ENCODE measurements around the gene LIN7B. TPM values are rescaled to one million over a fixed set of nuclear protein-coding genes. Genes with fewer than 3 reads are reported as not detected.

Gene LIN7B
- total and polyA plus RNA-seq, 9 of the 15 experiments (the other 6 are each of a cell fraction or from before 2014, with no cell fraction given), result 0.89 to 15.7 (median 4.0) TPM

GRCh38 chr19:49148044-49148682 lies 34.0 kb downstream of the LIN7B start:
- Histone ChIP-seq H3K4me2 (ENCODE audit: insufficient read depth, low read length) (peak overlapping the region; percentile 99), H2AFZ (ENCODE audit: low read depth, low read length) (peak overlapping the region; percentile 87), H3K4me3 (peak overlapping the region; percentile 54), H3K4me1 (replicated peaks in 1 of 2; ENCODE audit: control insufficient read depth in 2 of 2, insufficient read depth in 2 of 2, low read length in 2 of 2) (peaks cover 31 to 73% of the 10 kb centered on the region in 2 experiments), H3K9ac (ENCODE audit: insufficient read depth in 1 of 2, low read depth in 2 of 2, low read length in 2 of 2) (peak overlapping the region; percentile 76 to 98), H3K9me3 (replicated peaks; ENCODE audit: control insufficient read depth, insufficient read depth, low read depth, low read length) (no peaks in the 10 kb centered on the region), H3K79me2 (ENCODE audit: control insufficient read depth, insufficient read depth, low read length) (peaks cover 28% of the 10 kb centered on the region; the same call in 2 of the 3 replicates), H3K9me1 (ENCODE audit: control insufficient read depth, insufficient read depth, low read length) (no peaks in the 10 kb centered on the region), H3K27ac (ENCODE audit: extremely low read depth, low read depth, low read length) (peak overlapping the region; percentile 87), H4K20me1 (replicated peaks; ENCODE audit: control insufficient read depth, insufficient read depth, low read length) (peaks cover 5% of the 10 kb centered on the region; the same call in 1 of the 2 replicates), H3K27me3 (ENCODE audit: control insufficient read depth in 2 of 2, insufficient read depth in 2 of 2, low read length in 2 of 2) (no peaks in the 10 kb centered on the region), H3K36me3 (ENCODE audit: control insufficient read depth, insufficient read depth, low read length) (no peaks in the 10 kb centered on the region)
- no TSS peak for BruUV-seq (replicated peaks)
- WGBS (ENCODE audit: insufficient coverage, low coverage, missing lambda C conversion rate), result 27% methylated on average over 11 of the region's 11 CpGs
- CTCF ChIA-PET (ENCODE audit: low intra/inter-chr PET ratio), result interaction anchor here (0.8 kb wide), 1 partner anchor 37 kb away, joined by 3 read pairs; no protein-coding TSS in a partner anchor
- POLR2A ChIA-PET, result interaction anchor here (0.6 to 1.0 kb wide), 4 partner anchors 16 to 950 kb away, joined by 3 read pairs; partner anchors contain the start of gene LIN7B
- FAIRE-seq (peak; percentile 70), DNase-seq (ENCODE audit: extremely low read depth in 1 of 4, low spot score in 3 of 4) (peak; percentile 49 to 83 (median 65)), ATAC-seq (peak; percentile 16)
- intact Hi-C loops (cut with micrococcal nuclease), result loop anchor here (2.0 kb wide), 1 partner anchor 51 kb away; no protein-coding TSS in a partner anchor
- in situ Hi-C loops (cut with MboI), result no loop called here
- TF ChIP-seq TBL1XR1 (IDR thresholded peaks at IDR 0.05; ENCODE audit: low read length in 2 of 2), result 0 out of 4 replicates have a peak, but pooled peaks of 1 of the 2 experiments have one; percentile 20
- TF ChIP-seq THAP12 (CRISPR knock-in tag; IDR thresholded peaks at IDR 0.05), result 0 out of 2 replicates have a peak, but pooled peaks have one; percentile 14
- TF ChIP-seq, protein P1, sequence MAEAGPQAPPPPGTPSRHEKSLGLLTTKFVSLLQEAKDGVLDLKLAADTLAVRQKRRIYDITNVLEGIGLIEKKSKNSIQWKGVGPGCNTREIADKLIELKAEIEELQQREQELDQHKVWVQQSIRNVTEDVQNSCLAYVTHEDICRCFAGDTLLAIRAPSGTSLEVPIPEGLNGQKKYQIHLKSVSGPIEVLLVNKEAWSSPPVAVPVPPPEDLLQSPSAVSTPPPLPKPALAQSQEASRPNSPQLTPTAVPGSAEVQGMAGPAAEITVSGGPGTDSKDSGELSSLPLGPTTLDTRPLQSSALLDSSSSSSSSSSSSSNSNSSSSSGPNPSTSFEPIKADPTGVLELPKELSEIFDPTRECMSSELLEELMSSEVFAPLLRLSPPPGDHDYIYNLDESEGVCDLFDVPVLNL (CRISPR knock-in tag; IDR thresholded peaks at IDR 0.05; ENCODE audit: low read depth), result 0 out of 2 replicates have a peak, but pooled peaks have one; percentile 52
- TF ChIP-seq ESRRB (CRISPR knock-in tag; IDR thresholded peaks at IDR 0.05; ENCODE audit: borderline replicate concordance), result no peak
- TF ChIP-seq, protein P2, sequence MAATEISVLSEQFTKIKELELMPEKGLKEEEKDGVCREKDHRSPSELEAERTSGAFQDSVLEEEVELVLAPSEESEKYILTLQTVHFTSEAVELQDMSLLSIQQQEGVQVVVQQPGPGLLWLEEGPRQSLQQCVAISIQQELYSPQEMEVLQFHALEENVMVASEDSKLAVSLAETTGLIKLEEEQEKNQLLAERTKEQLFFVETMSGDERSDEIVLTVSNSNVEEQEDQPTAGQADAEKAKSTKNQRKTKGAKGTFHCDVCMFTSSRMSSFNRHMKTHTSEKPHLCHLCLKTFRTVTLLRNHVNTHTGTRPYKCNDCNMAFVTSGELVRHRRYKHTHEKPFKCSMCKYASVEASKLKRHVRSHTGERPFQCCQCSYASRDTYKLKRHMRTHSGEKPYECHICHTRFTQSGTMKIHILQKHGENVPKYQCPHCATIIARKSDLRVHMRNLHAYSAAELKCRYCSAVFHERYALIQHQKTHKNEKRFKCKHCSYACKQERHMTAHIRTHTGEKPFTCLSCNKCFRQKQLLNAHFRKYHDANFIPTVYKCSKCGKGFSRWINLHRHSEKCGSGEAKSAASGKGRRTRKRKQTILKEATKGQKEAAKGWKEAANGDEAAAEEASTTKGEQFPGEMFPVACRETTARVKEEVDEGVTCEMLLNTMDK (IDR thresholded peaks at IDR 0.05; ENCODE audit: borderline replicate concordance, insufficient read depth, low read depth, low read length, poor library complexity, severe bottlenecking), result no peak
- TF ChIP-seq ZNF121 (CRISPR knock-in tag; conservative IDR thresholded peaks at IDR 0.05), result no peak
- peak in 1 of 2 experiments; percentile 18; a peak in 1 of 4 replicates for TF ChIP-seq RCOR1 (IDR thresholded peaks at IDR 0.05; ENCODE audit: borderline replicate concordance in 1 of 2, low read depth in 2 of 2, low read length in 2 of 2)
- TF ChIP-seq MIER1 (IDR thresholded peaks at IDR 0.05; ENCODE audit: low read depth), result no peak
- TF ChIP-seq TBP (optimal IDR thresholded peaks at IDR 0.05; ENCODE audit: low read depth, low read length), result peak; percentile 52
- peak; percentile 2; the same call in 1 of the 2 replicates for TF ChIP-seq PHF8 (IDR thresholded peaks at IDR 0.05; ENCODE audit: borderline replicate concordance, low read length)
- TF ChIP-seq VEZF1 (CRISPR knock-in tag; IDR thresholded peaks at IDR 0.05), result peak; percentile 42; the same call in 1 of the 2 replicates
- no peak for TF ChIP-seq ARNT (IDR thresholded peaks at IDR 0.05)
- peak; percentile 62 for TF ChIP-seq POLR2AphosphoS5 (IDR thresholded peaks at IDR 0.05; ENCODE audit: control insufficient read depth, insufficient read depth, low read depth, low read length)
